HL-60 (cell line): Measurements from ENCODE around the gene HOXD4.

Experiments used
- CTCF ChIP-seq: IDR thresholded peaks from one replicate; pipeline ENCODE4 v1.5.1; 2011; ENCODE audit warnings: low read length, control low read depth, inconsistent platforms; ENCODE audit not compliant: insufficient read depth
- POLR2AphosphoS5 ChIP-seq: IDR thresholded peaks from 2 replicates; pipeline ENCODE4 v1.6.1; 2012; ENCODE audit warnings: low read depth
- REST ChIP-seq: IDR thresholded peaks from 2 replicates; pipeline ENCODE4 v1.6.1; 2012; ENCODE audit warnings: low read depth; ENCODE audit not compliant: insufficient replicate concordance

GRCh38 chr2:176154576-176155252, 3.4 kb downstream of the HOXD4 start:
- TF ChIP-seq POLR2AphosphoS5 (no peak), CTCF (no peak), REST (no peak)
